ENCODE results near the gene ZNF883. TPM values are rescaled to one million over a fixed set of nuclear protein-coding genes. Genes with fewer than 3 reads are reported as not detected.

Gene ZNF883
- total and polyA plus RNA-seq, 4 donors = 0.26 to 2.2 (median 0.61) TPM

DNA sequence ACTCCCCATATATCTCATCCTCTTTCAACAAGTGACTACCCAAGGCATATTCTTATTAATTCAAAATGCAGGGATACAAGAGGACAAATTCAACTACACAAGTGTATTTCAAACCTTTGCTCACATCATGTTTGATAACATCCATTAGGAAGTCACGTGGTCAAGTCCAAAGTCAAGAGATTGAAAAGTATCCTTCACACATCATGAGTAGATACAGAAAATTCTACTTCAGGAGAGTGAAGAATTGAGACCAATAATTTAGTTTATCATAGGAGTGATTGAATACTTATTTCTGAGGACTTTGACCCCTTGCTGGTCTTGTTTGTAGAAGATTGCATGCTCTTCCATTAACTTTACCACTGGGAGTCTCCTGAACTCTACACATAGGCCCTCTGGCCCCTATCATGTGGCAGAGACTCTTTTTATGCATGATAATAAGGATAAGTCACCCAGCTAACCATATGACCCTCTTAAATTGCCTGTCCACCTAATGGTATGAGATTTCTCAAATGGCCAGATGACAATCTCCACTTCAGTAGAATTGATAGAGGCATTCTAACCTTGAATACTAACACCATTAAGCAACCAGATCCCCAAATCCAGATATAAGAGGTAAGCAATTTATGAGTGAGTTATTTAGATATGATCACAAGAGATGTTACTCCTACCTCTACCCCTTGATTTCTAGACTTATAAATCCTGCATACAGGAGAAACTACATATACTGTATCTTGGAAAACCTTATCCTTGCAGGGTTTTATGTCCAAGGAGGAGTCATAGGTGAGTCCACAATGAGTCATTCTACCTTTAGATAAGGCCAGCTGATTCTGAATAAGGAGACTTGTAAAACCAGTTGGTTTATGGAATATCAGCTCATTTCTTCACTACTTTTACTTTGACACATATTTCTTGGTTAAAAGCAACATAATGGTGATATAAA lies 94.7 kb downstream of the ZNF883 start:
- DNase-seq (no peak), ATAC-seq (ENCODE audit: insufficient read depth, low FRiP score) (no peak)
- Histone ChIP-seq H3K4me3 (no peak overlapping the region), H3K4me1 (ENCODE audit: control insufficient read depth in 5 of 5, insufficient read depth in 5 of 5, low read length in 5 of 5) (no peaks in the 10 kb centered on the region), H3K27ac (ENCODE audit: low read depth in 1 of 2, low read length in 1 of 2) (no peak overlapping the region), H3K9me3 (ENCODE audit: control insufficient read depth in 4 of 4, insufficient read depth in 3 of 4, low read length in 3 of 4) (peaks cover 0 to under 1% (median 0%) of the 10 kb centered on the region in 4 donors), H3K27me3 (ENCODE audit: control insufficient read depth in 3 of 3, insufficient read depth in 3 of 3, low read length in 2 of 3) (peaks cover 0 to 4% (median 4%) of the 10 kb centered on the region in 3 donors), H3K36me3 (ENCODE audit: control insufficient read depth in 4 of 4, insufficient read depth in 4 of 4, low read length in 4 of 4) (no peaks in the 10 kb centered on the region), H3K9ac (ENCODE audit: insufficient read depth in 1 of 2, low read length in 2 of 2) (no peak overlapping the region)
- TF ChIP-seq, protein P1, sequence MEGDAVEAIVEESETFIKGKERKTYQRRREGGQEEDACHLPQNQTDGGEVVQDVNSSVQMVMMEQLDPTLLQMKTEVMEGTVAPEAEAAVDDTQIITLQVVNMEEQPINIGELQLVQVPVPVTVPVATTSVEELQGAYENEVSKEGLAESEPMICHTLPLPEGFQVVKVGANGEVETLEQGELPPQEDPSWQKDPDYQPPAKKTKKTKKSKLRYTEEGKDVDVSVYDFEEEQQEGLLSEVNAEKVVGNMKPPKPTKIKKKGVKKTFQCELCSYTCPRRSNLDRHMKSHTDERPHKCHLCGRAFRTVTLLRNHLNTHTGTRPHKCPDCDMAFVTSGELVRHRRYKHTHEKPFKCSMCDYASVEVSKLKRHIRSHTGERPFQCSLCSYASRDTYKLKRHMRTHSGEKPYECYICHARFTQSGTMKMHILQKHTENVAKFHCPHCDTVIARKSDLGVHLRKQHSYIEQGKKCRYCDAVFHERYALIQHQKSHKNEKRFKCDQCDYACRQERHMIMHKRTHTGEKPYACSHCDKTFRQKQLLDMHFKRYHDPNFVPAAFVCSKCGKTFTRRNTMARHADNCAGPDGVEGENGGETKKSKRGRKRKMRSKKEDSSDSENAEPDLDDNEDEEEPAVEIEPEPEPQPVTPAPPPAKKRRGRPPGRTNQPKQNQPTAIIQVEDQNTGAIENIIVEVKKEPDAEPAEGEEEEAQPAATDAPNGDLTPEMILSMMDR (IDR thresholded peaks at IDR 0.05; ENCODE audit: control extremely low read depth, extremely low read depth) = no peak
- WGBS, 2 donors = 70 to 89% methylated on average over 1 of the region's 1 CpG

DNA sequence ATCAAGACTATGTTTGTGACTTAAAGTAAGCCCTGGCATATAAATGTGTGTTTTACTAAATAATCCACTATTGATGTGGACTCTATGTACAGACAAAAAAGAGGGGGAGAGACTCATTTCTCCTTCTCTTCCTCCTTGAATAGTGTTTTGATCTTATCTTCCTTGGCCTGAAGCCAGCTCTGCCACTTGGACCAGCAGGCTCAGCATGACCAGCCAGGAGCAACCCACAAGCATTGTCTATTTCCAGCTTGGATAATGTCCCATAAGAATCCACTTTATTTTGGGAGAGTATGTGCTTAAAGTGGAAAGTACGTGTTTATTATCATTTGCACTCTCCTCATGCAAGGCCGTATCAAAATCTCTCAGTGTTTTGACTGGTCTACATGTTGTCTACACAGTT lies 97.5 kb downstream of the ZNF883 start:
- Histone ChIP-seq H3K36me3 (ENCODE audit: control insufficient read depth in 4 of 4, insufficient read depth in 4 of 4, low read length in 4 of 4) (no peaks in the 10 kb centered on the region), H3K9me3 (ENCODE audit: control insufficient read depth in 4 of 4, insufficient read depth in 3 of 4, low read length in 3 of 4) (peaks cover 0 to 3% (median 0%) of the 10 kb centered on the region in 4 donors), H3K4me3 (no peak overlapping the region), H3K27me3 (ENCODE audit: control insufficient read depth in 3 of 3, insufficient read depth in 3 of 3, low read length in 2 of 3) (peaks cover 0 to 4% (median 0%) of the 10 kb centered on the region in 3 donors), H3K4me1 (ENCODE audit: control insufficient read depth in 5 of 5, insufficient read depth in 5 of 5, low read length in 5 of 5) (no peaks in the 10 kb centered on the region), H3K27ac (ENCODE audit: low read depth in 1 of 2, low read length in 1 of 2) (no peak overlapping the region), H3K9ac (ENCODE audit: insufficient read depth in 1 of 2, low read length in 2 of 2) (no peak overlapping the region)
- WGBS, 2 donors = 62 to 66% methylated on average over 2 of the region's 2 CpGs
- TF ChIP-seq, protein P1 (IDR thresholded peaks at IDR 0.05; ENCODE audit: control extremely low read depth, extremely low read depth) = no peak
- ATAC-seq (ENCODE audit: insufficient read depth, low FRiP score) = no peak
- peak in 2 of 3 donors; percentile 17 to 18 for DNase-seq

- H3K9ac ChIP-seq (ENCODE audit: insufficient read depth in 1 of 2, low read length in 2 of 2) = no peak overlapping the region
- 93 to 95% methylated on average over 4 of the region's 4 CpGs for WGBS, 2 donors
Observed at GRCh38 chr9:112913326-112913725, 98.7 kb downstream of the ZNF883 start.

More at GRCh38 chr9:112913326-112913725, 98.7 kb downstream of the ZNF883 start:
- no peak overlapping the region for H3K27ac ChIP-seq (ENCODE audit: low read depth in 1 of 2, low read length in 1 of 2)
- no peak for DNase-seq
- H3K4me3 ChIP-seq = no peak overlapping the region
- ATAC-seq (ENCODE audit: insufficient read depth, low FRiP score) = no peak
- TF ChIP-seq, protein P1 (IDR thresholded peaks at IDR 0.05; ENCODE audit: control extremely low read depth, extremely low read depth) = no peak
- H3K4me1 ChIP-seq (ENCODE audit: control insufficient read depth in 5 of 5, insufficient read depth in 5 of 5, low read length in 5 of 5) = no peaks in the 10 kb centered on the region
- H3K9me3 ChIP-seq (ENCODE audit: control insufficient read depth in 4 of 4, insufficient read depth in 3 of 4, low read length in 3 of 4) = peaks cover 0 to 3% (median 0%) of the 10 kb centered on the region in 4 donors
- peaks cover 0 to 3% (median 0%) of the 10 kb centered on the region in 3 donors for H3K27me3 ChIP-seq (ENCODE audit: control insufficient read depth in 3 of 3, insufficient read depth in 3 of 3, low read length in 2 of 3)
- no peaks in the 10 kb centered on the region for H3K36me3 ChIP-seq (ENCODE audit: control insufficient read depth in 4 of 4, insufficient read depth in 4 of 4, low read length in 4 of 4)

Measured in lung (tissue), 12 donors.